Erythroblast (primary cell): ENCODE measurements around the gene AP3B1.
A peak's percentile ranks its signal among the peaks of the same experiment; 100 is the strongest.

ENCODE experiments used
- DNase-seq, 2 experiments: peaks; one replicate each; lab custom pipeline; 2025; lab: John Stamatoyannopoulos, UW
- GATA1 ChIP-seq: IDR thresholded peaks from 2 replicates; pipeline ENCODE4 v1.6.1; 2011; ENCODE audit warnings: low read depth, mild to moderate bottlenecking, control low read depth, low read length, moderate library complexity
- POLR2A ChIP-seq: IDR thresholded peaks from 2 replicates; pipeline ENCODE4 v1.6.1; 2011; ENCODE audit warnings: mild to moderate bottlenecking, low read length

AP3B1 gene

GRCh38 chr5:78317515-78317914 is 23.0 kb upstream of the AP3B1 start:
- DNase-seq, result no peak
- no peak for TF ChIP-seq GATA1
- TF ChIP-seq POLR2A, result no peak

- no peak for TF ChIP-seq POLR2A
- TF ChIP-seq GATA1, result no peak
- no peak for DNase-seq
Measured at GRCh38 chr5:78308703-78309102, 14.2 kb upstream of the AP3B1 start.

- DNase-seq, result peak; percentile 22 to 47
- TF ChIP-seq GATA1 (no peak), POLR2A (no peak)
Measured at GRCh38 chr5:78300464-78301045, 6.1 kb upstream of the AP3B1 start.

GRCh38 chr5:78295035-78295961 is 800 bp upstream of the AP3B1 start:
- peak; percentile 40 to 60 for DNase-seq
- TF ChIP-seq POLR2A, result no peak
- no peak for TF ChIP-seq GATA1

- peak in 1 of 2 experiments; percentile 44 for DNase-seq
- TF ChIP-seq GATA1, result no peak
- TF ChIP-seq POLR2A, result no peak
Measured at GRCh38 chr5:78293851-78294247, 649 bp downstream of the AP3B1 start.

GRCh38 chr5:78291687-78292086 is 2.8 kb downstream of the AP3B1 start:
- TF ChIP-seq POLR2A (no peak), GATA1 (no peak)

GRCh38 chr5:78289911-78290310 is 4.6 kb downstream of the AP3B1 start:
- DNase-seq, result no peak
- TF ChIP-seq POLR2A, result no peak
- TF ChIP-seq GATA1, result no peak

More at GRCh38 chr5:78291687-78292086, 2.8 kb downstream of the AP3B1 start:
- DNase-seq, result no peak

DNA sequence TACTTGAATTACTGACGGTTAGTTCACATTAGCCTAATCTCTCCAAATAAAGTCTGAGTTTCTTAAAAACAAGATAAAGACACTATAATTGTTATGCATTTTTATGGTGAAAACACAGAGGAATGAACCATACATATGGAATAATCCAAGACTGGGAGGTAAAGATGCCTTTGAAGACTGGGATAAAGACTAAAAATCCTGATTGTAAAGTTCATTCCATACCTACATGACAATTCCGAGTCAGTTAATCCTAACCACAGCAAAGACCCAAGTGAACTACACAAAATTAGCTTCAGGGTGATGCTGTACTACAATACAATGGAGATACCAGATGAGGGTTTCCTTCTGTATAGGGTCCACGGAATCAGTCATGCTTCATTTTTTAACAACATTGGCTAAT is 6.3 kb downstream of the AP3B1 start:
- TF ChIP-seq GATA1 (no peak), POLR2A (no peak)
- DNase-seq, result no peak

- DNase-seq, result no peak
- TF ChIP-seq GATA1 (no peak), POLR2A (no peak)
Measured at GRCh38 chr5:78287833-78288232, 6.7 kb downstream of the AP3B1 start.

DNA sequence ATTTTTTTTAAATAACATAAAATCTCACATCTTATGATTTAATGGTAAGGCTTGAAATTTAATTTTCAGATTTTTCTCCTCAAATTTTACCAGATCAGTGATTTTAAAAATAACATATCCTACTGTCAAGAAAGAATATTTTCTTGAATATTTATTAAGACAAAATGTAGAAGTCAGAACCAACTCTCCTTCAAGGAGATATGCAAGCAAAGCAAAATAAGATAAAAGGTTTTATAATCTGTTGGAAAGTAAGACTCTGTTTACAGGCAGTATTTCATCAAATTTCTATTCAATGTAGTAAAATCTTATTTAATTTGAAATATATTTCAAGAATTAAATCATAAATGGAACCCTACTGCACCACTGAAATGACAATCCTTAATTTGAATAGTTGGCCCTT is 7.3 kb downstream of the AP3B1 start:
- TF ChIP-seq GATA1 (no peak), POLR2A (no peak)
- no peak for DNase-seq

DNA sequence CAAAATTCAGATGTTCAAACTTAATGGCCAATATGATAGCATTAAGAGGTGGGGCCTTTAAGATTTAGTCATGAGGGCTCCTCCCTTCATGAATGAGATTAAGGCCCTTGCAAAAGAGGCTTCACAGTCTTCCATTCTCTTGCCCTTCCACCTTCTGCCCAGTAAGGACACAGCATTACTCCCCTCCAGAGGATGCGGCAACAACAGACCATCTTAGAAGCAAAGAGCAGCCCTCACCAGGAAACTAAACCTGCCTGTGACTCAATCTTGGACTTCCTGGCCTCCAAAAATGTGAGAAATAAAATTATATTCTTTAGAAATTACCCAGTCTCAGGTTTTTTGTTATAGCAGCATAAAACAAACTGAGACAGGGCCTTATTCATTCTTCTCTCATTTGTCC is 8.2 kb downstream of the AP3B1 start:
- TF ChIP-seq GATA1 (no peak), POLR2A (no peak)
- no peak for DNase-seq

GRCh38 chr5:78283802-78284201 is 10.7 kb downstream of the AP3B1 start:
- DNase-seq, result no peak
- TF ChIP-seq GATA1 (no peak), POLR2A (no peak)

DNA sequence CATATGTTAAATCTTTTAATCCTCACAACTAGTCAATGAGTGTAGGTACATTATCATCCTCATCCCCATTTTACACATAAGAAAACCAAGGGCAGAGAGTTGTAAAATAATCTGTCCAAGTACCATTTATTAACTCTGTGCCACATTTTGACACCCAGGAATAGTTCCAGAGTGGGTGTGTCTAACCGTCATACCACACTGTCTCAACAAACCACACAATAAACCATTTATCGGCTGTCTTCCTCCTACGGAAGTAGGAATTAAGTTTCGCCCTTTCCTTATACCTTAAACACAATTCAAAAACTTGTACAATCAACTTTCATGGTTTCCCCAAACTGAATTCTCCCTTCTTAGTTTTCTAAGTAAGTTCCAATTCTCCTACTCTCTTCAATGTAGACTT is 11.4 kb downstream of the AP3B1 start:
- no peak for DNase-seq
- TF ChIP-seq POLR2A, result no peak
- no peak for TF ChIP-seq GATA1

DNA sequence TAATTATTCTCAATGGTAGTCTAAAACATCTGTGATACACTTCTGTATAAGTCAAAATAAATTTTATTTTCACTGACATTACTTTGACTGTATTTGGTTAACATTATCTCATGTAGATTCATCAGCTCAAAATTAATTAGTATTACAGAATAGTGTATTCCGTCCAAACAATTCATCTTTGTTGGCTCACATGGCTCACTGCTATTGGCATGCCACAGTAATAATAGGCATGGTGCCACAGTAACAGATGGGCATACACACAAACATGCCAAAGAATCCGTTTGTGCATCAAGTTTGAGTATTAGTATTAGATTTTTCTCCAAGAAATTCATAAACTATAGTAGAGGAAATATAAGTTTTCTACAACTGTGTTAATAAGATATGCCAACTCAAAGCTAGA is 14.2 kb downstream of the AP3B1 start:
- TF ChIP-seq GATA1 (no peak), POLR2A (no peak)
- no peak for DNase-seq
